GM12801 (cell line): Measurements from ENCODE around the gene SERPINB12.

Experiments
- TF ChIP-seq, protein P1 (sequence below): IDR thresholded peaks from one replicate; pipeline ENCODE4 v1.5.1; 2011; ENCODE audit warnings: control low read depth; ENCODE audit not compliant: insufficient read length; ENCODE audit errors: extremely low read depth

Gene SERPINB12

DNA sequence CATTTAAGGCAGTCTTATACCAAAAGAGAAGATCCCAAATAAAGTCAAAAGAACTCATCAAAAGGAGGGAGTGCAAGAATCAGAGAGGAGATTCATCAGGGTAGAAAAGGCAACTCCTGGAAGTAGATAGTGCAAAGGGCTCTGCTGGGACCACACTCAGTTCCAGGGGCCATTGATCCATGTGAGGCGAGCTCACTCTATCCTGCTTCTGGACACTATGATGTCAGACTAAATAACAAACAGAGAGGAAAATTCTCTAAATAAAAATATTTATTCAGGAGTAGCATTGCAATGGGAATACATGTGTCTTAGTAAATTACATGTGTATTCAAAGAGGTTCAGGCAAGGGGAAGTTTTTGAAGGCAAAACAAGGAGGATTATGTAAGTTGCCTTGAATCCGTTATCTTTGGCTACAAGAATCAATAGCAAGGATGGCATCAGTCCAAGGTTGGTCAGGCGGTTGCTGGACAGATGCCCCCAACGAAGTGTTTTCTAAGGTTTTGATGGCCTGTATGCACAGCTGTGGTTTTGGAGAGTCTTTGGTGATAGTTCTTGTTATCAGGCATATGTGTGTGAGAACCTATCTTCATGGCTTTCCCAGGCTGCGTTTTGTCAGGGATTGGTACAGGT is 13.2 kb upstream of the SERPINB12 start:
- TF ChIP-seq, protein P1, sequence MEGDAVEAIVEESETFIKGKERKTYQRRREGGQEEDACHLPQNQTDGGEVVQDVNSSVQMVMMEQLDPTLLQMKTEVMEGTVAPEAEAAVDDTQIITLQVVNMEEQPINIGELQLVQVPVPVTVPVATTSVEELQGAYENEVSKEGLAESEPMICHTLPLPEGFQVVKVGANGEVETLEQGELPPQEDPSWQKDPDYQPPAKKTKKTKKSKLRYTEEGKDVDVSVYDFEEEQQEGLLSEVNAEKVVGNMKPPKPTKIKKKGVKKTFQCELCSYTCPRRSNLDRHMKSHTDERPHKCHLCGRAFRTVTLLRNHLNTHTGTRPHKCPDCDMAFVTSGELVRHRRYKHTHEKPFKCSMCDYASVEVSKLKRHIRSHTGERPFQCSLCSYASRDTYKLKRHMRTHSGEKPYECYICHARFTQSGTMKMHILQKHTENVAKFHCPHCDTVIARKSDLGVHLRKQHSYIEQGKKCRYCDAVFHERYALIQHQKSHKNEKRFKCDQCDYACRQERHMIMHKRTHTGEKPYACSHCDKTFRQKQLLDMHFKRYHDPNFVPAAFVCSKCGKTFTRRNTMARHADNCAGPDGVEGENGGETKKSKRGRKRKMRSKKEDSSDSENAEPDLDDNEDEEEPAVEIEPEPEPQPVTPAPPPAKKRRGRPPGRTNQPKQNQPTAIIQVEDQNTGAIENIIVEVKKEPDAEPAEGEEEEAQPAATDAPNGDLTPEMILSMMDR, result no peak

DNA sequence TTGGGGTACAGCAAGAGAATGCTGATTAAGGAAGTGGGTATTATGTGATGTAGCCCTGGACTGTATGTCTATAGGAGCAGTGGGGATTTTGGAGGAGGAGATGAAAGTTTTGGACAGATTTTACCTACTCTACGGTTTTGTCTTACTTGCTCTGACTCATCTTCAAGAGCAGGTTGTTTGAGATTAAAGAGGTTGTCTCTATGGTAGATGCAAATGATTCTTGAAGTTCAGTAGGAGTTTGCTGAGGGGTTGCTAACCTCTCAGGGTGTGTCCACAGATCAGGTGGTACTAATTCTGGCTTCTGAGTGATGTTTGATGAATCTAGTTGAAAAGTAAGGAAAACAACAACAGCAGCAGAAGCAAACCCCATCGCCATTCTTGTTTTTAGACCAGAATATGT is 9.7 kb upstream of the SERPINB12 start:
- TF ChIP-seq, protein P1, result no peak

DNA sequence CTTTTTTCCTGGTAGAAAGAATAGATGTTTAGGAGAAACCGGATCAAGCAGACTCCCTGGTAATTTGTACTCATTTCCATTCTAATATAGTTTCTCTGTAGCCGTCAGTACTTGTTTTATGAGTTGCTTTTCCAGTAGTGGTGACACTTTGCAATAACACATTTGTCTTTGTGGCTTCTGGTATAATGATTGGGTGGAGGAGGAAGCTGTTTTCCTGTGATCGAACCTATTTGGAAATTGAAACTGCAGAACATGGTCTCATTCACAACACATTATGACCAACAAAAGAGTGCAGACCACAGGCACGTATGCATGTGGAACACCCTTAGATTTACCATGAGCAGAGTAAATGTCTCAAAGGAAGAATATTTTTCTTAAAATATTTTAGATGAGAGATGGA is 7.6 kb upstream of the SERPINB12 start:
- TF ChIP-seq, protein P1, result no peak

DNA sequence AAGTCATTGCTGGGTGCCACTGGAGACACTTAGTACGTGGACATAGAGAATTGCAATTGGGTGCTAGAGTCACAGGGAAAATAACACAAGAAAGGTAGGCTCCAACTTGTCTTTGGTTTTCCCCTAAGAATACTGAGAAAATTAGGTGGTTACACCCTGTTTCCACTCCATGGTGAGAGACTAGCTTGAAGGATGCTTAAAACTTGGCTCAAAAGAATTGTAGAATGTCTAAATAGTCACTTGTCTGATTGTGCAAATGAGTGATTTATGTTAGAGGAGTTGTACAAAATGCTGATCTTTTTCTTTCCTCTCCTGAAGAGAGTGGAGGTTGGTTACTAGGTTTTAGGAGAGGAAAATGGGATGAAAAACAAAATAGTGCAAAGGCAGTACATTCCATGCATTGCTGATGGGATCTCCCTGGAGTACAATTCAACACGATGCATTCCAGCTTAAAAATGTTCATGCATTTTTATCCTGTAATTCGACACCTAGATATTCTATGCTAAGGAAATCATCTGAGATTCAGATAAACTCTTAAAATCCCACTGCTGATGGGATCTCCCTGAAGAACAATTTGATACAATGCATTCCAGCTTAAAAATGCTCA is 2.2 kb upstream of the SERPINB12 start:
- TF ChIP-seq, protein P1, result no peak

DNA sequence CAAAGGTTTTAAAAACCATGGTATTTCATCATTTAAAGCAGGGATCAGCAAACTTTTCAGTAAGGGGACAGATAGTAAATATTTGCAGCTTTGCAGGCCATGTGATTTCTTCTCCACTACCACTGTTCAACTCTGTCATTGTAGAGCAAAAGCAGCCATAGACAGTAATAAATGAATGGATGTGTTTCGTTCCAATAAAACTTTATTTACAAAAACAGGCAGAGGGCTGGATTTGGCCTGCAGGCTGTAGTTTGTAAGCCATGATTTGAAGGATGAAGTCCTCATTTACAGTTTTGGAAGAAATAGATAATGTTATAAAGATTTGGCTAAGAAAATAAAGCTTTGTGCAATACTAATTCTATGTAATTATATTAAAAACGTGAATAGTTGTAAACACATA is 1.8 kb downstream of the SERPINB12 start:
- TF ChIP-seq, protein P1, result no peak

DNA sequence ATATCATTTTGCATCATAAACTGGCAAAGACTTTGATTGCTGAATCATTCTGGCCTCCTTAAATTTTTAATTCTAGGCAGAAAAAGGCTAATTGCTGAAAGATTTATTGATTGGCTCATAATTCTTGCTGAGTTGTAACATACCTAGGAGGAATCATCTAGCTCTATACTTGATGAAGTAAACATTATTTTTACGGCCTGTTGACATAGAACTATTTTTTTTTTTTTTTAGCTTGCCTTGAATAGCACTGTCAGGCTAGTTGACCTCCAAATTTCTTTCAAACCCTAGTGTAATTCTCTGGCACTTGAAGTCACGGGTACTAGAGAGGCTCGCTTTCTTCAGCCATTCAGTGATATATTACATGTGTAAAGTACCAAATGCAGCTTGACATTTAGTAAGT is 2.8 kb downstream of the SERPINB12 start:
- TF ChIP-seq, protein P1, result no peak

DNA sequence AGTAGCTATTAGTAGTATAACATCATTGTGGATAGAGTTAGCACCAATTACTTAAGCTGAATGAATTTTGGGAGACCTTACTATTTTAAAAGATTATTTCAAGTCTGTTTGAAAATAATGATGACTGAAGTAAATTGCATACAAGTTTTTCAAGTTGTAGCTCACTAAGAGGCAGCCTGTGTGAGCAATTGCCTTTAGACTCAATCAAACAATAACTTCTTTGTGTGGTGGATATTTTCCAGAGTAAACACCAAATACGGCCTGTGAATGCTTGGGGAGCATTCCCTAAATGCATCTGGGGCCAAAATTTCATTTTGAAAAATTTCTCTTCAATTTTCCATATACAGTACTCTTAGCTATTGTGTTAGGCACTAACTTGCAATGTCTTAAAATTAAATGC is 7.9 kb downstream of the SERPINB12 start:
- TF ChIP-seq, protein P1, result no peak

DNA sequence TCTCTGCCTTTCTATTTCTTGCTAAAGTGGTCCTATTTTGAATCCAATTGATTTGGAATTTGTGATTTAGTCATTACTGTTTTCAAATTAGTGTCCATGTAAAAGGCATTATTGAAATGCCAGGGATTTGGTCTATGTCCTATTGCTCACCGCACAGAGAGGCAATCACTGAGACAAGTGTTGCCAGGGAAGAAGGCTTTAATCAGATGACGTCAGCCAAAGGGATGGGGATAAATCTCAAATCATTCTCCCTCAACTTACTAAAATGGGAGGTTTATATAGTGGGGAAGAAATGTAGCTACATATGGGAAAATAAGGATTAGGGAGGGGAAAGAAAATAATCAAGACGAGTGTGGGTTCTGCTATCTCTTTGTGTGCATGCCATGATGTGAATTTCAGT is 9.6 kb downstream of the SERPINB12 start:
- TF ChIP-seq, protein P1, result no peak
